AG10803 (cell line): ENCODE measurements around the gene PRKCZ.

Source experiments
- DNase-seq: peaks from one replicate; pipeline ENCODE4 v3.0.0; 2010; ENCODE audit warnings: low read depth
- H3K4me3 ChIP-seq: 2 replicates; pipeline ENCODE4 v1.5.1; 2011; ENCODE audit warnings: mild to moderate bottlenecking, low read length, control low read depth
- TF ChIP-seq, protein P1 (sequence below): conservative IDR thresholded peaks from 2 replicates; pipeline ENCODE4 v1.5.1; 2011; ENCODE audit warnings: mild to moderate bottlenecking, low read length, control low read depth, inconsistent platforms

The PRKCZ gene

GRCh38 chr1:2232255-2232915 is 182.2 kb downstream of the PRKCZ start:
- TF ChIP-seq, protein P1, sequence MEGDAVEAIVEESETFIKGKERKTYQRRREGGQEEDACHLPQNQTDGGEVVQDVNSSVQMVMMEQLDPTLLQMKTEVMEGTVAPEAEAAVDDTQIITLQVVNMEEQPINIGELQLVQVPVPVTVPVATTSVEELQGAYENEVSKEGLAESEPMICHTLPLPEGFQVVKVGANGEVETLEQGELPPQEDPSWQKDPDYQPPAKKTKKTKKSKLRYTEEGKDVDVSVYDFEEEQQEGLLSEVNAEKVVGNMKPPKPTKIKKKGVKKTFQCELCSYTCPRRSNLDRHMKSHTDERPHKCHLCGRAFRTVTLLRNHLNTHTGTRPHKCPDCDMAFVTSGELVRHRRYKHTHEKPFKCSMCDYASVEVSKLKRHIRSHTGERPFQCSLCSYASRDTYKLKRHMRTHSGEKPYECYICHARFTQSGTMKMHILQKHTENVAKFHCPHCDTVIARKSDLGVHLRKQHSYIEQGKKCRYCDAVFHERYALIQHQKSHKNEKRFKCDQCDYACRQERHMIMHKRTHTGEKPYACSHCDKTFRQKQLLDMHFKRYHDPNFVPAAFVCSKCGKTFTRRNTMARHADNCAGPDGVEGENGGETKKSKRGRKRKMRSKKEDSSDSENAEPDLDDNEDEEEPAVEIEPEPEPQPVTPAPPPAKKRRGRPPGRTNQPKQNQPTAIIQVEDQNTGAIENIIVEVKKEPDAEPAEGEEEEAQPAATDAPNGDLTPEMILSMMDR = no peak
- H3K4me3 ChIP-seq = peak overlapping the region; percentile 88
- DNase-seq = peak; percentile 8

DNA sequence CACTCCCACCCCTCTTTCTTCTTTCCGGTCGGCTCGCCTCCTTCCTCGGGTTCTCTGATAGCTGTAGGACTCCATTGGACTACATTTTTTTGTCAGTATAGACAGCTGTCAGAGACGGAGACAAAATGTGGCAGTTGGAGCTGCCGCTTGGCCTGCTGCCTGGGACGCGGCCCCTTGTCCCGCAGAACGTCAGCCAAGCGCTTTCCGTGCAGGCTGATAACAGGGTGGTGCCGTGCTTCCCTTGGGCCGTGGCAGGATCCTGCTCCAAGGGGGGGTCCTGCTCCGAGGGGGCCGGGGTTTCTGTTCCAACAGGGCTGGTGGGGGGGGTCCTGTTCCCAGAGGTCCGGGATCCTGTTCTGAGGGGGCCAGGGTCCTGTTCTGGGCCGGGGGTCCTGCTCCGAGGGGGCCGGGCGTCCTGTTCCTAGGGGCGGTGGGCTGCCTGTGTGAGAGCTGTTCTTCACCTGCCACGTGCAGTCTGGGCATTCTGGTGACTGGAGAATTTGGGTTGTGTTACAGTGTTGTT is 182.8 kb downstream of the PRKCZ start:
- DNase-seq = peak; percentile 10
- peak overlapping the region; percentile 88 for H3K4me3 ChIP-seq
- TF ChIP-seq, protein P1 = no peak

DNA sequence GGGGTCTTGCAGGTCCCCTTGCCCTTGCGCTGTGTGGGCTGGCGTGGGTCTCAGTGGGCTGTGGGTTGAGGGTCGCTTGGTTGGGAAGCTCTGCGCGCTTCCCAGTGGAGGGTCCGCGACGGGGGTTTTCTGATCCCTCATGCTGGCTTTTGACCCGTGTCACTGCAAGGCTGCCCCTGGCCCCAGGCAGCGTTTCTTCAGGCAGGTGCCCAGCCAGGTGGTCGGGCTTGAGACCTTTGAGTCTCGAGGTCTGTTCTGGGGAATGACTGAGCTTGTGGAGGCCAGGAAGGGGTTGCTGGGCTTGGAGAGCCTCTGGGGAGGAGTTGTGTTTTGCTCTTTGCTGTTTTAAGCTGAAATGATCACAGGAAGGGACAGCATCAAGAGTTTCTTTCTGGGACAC is 183.3 kb downstream of the PRKCZ start:
- DNase-seq = no peak
- H3K4me3 ChIP-seq = peak overlapping the region; percentile 88
- TF ChIP-seq, protein P1 = no peak

DNA sequence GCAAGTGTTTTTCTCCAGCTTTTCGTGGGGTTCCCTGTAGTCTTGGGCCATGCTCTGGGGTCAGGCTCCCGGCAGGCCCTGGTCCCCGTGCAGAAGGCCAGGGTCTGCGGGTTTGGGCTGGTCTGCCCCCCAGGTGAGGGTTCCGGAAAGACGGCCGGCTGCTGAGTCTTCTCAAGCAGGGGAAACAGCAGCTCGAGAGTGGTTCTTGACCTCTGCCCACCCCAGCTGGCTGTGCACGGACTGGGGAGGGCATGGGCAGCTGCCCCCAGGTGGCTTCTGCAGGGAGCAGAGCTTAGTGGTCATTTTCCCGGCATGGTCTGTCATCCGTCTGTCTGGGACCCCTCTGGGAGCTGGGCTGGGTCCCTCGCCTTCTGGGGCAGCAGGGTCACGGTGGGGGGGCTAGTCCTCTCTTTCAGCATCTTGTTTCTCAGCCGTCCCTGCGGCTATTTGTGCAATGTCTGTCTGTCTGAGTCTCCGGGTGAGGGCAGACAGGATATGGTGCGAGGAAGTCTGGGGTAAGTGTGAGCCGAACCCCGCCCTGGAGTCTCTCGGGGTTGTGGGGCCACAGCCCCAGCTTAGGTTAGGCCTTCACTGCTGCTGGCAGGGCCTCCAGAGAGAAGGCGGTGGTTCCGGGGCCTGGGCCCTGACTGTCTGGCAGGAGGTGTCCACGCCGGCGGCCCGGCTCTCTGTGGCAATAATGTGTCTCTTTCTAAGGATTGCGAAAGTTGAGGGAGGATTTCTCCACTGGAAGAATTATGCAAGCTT is 184.0 kb downstream of the PRKCZ start:
- DNase-seq = peak; percentile 98
- H3K4me3 ChIP-seq = peak overlapping the region; percentile 88
- TF ChIP-seq, protein P1 = no peak

GRCh38 chr1:2234762-2235113 is 184.5 kb downstream of the PRKCZ start:
- peak overlapping the region; percentile 35; the same call in 1 of the 2 replicates for H3K4me3 ChIP-seq
- TF ChIP-seq, protein P1 = no peak
- DNase-seq = no peak
